ENCODE data around the gene ZCCHC7. TPM values are rescaled to one million over a fixed set of nuclear protein-coding genes. Genes with fewer than 3 reads are reported as not detected.

ZCCHC7 gene
- total and polyA plus RNA-seq, 2 experiments from 2014 or later: 29.8 to 38.8 TPM

DNA sequence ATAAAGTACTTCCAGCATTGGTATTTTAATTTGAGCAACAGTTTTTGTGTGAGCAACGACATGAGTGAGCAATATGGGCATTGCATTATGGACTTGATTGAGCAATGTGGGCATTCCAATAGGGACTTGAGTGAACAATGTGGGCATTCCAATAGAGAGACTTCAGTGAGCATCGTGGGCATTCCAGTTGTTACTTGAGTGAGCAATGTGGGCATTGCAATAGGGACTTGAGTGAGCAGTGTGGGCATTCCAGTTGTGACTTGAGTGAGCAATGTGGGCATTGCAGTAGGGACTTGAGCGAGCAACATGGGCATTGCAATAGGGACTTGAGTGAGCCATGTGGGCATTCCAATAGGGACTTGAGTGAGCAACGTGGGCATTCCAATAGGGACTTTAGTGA is 52.2 kb downstream of the ZCCHC7 start:
- Mint-ChIP-seq H3K36me3 (ENCODE audit: low read depth) (peaks cover 4% of the 10 kb centered on the region; the same call in 1 of the 3 replicates), H3K27ac (no peak overlapping the region), H3K4me3 (no peak overlapping the region), H3K27me3 (ENCODE audit: insufficient read depth, low read depth, poor library complexity) (no peaks in the 10 kb centered on the region), H3K9me3 (no peaks in the 10 kb centered on the region), H3K4me1 (no peaks in the 10 kb centered on the region)
- Histone ChIP-seq H3K9me2 (ENCODE audit: insufficient read depth) (no peaks in the 10 kb centered on the region), H3K27ac (ENCODE audit: low read depth) (no peak overlapping the region), H3K4me1 (ENCODE audit: insufficient read depth) (no peaks in the 10 kb centered on the region), H3K79me2 (replicated peaks; ENCODE audit: insufficient read depth) (peaks cover 22% of the 10 kb centered on the region), H3K27me3 (ENCODE audit: insufficient read depth) (no peaks in the 10 kb centered on the region), H3K4me2 (no peak overlapping the region), H4K20me1 (replicated peaks; ENCODE audit: insufficient read depth) (0 out of 2 replicates have a peak, but pooled peaks cover 3% of the 10 kb centered on the region), H3F3A (replicated peaks; ENCODE audit: low read depth) (no peaks in the 10 kb centered on the region), H3K36me3 (ENCODE audit: insufficient read depth) (peaks cover 2% of the 10 kb centered on the region; the same call in 1 of the 2 replicates), H3K4me3 (no peak overlapping the region), H2AFZ (no peak overlapping the region)
- DNase-seq (ENCODE audit: low spot score) (no peak), ATAC-seq (no peak)
- TF ChIP-seq STAT1 (IDR thresholded peaks at IDR 0.05; ENCODE audit: unreplicated experiment): no peak
- TF ChIP-seq, protein P1, sequence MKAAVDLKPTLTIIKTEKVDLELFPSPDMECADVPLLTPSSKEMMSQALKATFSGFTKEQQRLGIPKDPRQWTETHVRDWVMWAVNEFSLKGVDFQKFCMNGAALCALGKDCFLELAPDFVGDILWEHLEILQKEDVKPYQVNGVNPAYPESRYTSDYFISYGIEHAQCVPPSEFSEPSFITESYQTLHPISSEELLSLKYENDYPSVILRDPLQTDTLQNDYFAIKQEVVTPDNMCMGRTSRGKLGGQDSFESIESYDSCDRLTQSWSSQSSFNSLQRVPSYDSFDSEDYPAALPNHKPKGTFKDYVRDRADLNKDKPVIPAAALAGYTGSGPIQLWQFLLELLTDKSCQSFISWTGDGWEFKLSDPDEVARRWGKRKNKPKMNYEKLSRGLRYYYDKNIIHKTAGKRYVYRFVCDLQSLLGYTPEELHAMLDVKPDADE (IDR thresholded peaks at IDR 0.05): no peak
- TF ChIP-seq, protein P2, sequence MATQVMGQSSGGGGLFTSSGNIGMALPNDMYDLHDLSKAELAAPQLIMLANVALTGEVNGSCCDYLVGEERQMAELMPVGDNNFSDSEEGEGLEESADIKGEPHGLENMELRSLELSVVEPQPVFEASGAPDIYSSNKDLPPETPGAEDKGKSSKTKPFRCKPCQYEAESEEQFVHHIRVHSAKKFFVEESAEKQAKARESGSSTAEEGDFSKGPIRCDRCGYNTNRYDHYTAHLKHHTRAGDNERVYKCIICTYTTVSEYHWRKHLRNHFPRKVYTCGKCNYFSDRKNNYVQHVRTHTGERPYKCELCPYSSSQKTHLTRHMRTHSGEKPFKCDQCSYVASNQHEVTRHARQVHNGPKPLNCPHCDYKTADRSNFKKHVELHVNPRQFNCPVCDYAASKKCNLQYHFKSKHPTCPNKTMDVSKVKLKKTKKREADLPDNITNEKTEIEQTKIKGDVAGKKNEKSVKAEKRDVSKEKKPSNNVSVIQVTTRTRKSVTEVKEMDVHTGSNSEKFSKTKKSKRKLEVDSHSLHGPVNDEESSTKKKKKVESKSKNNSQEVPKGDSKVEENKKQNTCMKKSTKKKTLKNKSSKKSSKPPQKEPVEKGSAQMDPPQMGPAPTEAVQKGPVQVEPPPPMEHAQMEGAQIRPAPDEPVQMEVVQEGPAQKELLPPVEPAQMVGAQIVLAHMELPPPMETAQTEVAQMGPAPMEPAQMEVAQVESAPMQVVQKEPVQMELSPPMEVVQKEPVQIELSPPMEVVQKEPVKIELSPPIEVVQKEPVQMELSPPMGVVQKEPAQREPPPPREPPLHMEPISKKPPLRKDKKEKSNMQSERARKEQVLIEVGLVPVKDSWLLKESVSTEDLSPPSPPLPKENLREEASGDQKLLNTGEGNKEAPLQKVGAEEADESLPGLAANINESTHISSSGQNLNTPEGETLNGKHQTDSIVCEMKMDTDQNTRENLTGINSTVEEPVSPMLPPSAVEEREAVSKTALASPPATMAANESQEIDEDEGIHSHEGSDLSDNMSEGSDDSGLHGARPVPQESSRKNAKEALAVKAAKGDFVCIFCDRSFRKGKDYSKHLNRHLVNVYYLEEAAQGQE (IDR thresholded peaks at IDR 0.05; ENCODE audit: unreplicated experiment): no peak
- TF ChIP-seq ZNF331 (CRISPR knock-in tag; IDR thresholded peaks at IDR 0.05; ENCODE audit: low read depth): no peak
- no peak for TF ChIP-seq NANOG (IDR thresholded peaks at IDR 0.05; ENCODE audit: borderline replicate concordance)
- TF ChIP-seq EZH2 (IDR thresholded peaks at IDR 0.05; ENCODE audit: low read depth, unreplicated experiment): no peak
- TF ChIP-seq, protein P3, sequence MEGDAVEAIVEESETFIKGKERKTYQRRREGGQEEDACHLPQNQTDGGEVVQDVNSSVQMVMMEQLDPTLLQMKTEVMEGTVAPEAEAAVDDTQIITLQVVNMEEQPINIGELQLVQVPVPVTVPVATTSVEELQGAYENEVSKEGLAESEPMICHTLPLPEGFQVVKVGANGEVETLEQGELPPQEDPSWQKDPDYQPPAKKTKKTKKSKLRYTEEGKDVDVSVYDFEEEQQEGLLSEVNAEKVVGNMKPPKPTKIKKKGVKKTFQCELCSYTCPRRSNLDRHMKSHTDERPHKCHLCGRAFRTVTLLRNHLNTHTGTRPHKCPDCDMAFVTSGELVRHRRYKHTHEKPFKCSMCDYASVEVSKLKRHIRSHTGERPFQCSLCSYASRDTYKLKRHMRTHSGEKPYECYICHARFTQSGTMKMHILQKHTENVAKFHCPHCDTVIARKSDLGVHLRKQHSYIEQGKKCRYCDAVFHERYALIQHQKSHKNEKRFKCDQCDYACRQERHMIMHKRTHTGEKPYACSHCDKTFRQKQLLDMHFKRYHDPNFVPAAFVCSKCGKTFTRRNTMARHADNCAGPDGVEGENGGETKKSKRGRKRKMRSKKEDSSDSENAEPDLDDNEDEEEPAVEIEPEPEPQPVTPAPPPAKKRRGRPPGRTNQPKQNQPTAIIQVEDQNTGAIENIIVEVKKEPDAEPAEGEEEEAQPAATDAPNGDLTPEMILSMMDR (conservative IDR thresholded peaks at IDR 0.05; ENCODE audit: low read depth in 2 of 2): no peak
- TF ChIP-seq, protein P4, sequence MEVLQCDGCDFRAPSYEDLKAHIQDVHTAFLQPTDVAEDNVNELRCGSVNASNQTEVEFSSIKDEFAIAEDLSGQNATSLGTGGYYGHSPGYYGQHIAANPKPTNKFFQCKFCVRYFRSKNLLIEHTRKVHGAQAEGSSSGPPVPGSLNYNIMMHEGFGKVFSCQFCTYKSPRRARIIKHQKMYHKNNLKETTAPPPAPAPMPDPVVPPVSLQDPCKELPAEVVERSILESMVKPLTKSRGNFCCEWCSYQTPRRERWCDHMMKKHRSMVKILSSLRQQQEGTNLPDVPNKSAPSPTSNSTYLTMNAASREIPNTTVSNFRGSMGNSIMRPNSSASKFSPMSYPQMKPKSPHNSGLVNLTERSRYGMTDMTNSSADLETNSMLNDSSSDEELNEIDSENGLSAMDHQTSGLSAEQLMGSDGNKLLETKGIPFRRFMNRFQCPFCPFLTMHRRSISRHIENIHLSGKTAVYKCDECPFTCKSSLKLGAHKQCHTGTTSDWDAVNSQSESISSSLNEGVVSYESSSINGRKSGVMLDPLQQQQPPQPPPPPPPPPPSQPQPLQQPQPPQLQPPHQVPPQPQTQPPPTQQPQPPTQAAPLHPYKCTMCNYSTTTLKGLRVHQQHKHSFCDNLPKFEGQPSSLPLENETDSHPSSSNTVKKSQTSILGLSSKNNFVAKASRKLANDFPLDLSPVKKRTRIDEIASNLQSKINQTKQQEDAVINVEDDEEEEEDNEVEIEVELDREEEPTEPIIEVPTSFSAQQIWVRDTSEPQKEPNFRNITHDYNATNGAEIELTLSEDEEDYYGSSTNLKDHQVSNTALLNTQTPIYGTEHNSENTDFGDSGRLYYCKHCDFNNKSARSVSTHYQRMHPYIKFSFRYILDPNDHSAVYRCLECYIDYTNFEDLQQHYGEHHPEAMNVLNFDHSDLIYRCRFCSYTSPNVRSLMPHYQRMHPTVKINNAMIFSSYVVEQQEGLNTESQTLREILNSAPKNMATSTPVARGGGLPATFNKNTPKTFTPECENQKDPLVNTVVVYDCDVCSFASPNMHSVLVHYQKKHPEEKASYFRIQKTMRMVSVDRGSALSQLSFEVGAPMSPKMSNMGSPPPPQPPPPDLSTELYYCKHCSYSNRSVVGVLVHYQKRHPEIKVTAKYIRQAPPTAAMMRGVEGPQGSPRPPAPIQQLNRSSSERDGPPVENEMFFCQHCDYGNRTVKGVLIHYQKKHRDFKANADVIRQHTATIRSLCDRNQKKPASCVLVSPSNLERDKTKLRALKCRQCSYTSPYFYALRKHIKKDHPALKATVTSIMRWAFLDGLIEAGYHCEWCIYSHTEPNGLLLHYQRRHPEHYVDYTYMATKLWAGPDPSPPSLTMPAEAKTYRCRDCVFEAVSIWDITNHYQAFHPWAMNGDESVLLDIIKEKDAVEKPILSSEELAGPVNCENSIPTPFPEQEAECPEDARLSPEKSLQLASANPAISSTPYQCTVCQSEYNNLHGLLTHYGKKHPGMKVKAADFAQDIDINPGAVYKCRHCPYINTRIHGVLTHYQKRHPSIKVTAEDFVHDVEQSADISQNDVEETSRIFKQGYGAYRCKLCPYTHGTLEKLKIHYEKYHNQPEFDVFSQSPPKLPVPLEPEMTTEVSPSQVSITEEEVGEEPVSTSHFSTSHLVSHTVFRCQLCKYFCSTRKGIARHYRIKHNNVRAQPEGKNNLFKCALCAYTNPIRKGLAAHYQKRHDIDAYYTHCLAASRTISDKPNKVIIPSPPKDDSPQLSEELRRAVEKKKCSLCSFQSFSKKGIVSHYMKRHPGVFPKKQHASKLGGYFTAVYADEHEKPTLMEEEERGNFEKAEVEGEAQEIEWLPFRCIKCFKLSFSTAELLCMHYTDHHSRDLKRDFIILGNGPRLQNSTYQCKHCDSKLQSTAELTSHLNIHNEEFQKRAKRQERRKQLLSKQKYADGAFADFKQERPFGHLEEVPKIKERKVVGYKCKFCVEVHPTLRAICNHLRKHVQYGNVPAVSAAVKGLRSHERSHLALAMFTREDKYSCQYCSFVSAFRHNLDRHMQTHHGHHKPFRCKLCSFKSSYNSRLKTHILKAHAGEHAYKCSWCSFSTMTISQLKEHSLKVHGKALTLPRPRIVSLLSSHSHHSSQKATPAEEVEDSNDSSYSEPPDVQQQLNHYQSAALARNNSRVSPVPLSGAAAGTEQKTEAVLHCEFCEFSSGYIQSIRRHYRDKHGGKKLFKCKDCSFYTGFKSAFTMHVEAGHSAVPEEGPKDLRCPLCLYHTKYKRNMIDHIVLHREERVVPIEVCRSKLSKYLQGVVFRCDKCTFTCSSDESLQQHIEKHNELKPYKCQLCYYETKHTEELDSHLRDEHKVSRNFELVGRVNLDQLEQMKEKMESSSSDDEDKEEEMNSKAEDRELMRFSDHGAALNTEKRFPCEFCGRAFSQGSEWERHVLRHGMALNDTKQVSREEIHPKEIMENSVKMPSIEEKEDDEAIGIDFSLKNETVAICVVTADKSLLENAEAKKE (CRISPR knock-in tag; IDR thresholded peaks at IDR 0.05): no peak
- no peak for TF ChIP-seq JUNB (IDR thresholded peaks at IDR 0.05; ENCODE audit: unreplicated experiment)
- TF ChIP-seq EZH2phosphoT487 (IDR thresholded peaks at IDR 0.05; ENCODE audit: unreplicated experiment): no peak
- TF ChIP-seq POLR2AphosphoS5 (IDR thresholded peaks at IDR 0.05; ENCODE audit: low read depth): no peak
- no peak for TF ChIP-seq ZNF114 (CRISPR knock-in tag; IDR thresholded peaks at IDR 0.05)
- no peak for TF ChIP-seq CREB1 (CRISPR knock-in tag; IDR thresholded peaks at IDR 0.05; ENCODE audit: low read depth)
